GM18511 (cell line): ENCODE results near the gene KIAA0930.
"Not testable (repeated sequence)": the region's sequence is repeated elsewhere in the genome, so short reads cannot be mapped to it uniquely, and the experiment has no call there.

Source experiments
- ATAC-seq: cut with Tn5 transposase; IDR thresholded peaks from one replicate; pipeline ENCODE4 v1.9.1; 2021; ENCODE audit warnings: mild to moderate bottlenecking, moderate library complexity; ENCODE audit not compliant: unreplicated experiment

KIAA0930 gene

DNA sequence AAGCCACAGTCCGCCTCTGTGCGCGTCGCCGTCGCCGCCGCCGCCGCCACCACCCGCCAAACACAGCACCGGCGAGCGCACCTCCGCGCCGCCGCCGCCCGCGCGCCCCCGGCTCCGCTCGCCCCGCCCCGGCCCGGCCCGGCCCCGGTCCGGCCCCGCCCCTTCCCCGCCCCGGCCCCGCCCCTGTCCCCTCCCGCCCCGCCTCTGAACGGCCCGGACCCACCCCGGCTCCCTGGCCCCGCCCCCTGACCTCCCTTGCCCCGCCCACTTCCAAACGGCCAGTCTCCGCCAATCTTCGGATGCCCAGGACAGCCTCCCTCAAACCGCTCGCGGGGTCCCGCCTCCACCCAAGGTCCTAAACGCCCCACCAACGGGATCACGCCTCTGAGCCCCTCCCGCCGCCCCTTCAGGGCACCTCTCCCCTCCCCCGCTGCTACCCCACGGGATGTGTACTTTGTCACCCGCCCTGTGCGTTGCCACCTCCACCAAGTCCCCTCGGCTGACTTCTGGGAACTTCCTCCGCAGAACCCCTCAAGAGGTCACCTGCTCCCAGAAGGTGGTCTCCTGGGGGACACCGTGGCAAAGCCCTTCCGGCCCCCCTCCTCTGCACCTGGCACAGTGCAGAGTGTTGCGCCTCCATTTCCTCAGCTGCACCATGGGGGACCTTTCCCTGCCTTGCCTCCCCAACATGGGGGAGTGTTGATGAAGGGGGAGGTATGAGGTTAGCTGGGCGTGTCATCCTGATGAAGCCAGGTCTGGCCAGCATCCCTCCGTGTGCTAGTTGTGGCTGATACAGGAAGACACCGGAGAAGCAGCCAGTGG, at the start of gene KIAA0930:
Gene KIAA0930 (minus strand): TSS at position 85 of the 822 bp plus-strand sequence. CDS start 191 bp downstream, outside the sequence.
- peak; percentile 55 for ATAC-seq

GRCh38 chr22:45286854-45287551, 46.3 kb upstream of the KIAA0930 start:
- no peak for ATAC-seq

DNA sequence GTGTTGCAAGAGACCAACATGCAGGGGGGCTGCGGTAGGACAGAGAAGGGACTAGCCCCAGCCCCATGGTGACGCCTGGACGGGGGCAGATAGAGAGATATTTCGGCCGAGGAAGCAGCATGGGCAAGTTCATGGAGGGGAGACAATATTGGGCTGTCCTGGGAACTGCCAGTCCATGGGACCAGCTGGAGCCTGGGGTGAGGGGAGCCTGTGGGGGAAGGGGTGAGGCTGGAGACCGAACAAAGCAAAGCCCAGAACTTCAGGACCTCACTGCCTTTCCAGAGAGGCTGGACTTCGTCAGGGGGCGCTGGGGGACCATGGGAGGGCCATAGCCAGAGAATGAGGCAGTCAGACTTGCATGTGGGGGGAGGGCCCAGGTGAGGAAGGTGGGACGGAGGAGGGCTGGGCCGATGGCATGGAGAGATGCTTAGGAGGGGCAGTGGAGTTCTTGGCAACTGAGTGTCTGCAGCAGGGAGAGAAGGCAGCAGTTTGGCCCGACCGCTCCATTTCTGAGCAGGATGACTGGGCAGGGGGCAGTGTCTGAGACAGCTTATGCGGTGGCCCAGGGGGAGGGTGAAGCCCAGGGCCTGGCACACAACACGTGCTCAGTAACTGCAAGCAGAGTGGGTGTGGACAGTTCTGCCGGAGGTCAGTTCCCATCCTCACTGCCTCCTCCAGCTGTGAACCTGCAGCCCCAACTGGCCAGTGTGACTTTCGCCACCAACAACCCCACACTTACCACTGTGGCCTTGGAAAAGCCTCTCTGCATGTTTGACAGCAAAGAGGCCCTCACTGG, 44.8 kb upstream of the KIAA0930 start:
- no peak for ATAC-seq

DNA sequence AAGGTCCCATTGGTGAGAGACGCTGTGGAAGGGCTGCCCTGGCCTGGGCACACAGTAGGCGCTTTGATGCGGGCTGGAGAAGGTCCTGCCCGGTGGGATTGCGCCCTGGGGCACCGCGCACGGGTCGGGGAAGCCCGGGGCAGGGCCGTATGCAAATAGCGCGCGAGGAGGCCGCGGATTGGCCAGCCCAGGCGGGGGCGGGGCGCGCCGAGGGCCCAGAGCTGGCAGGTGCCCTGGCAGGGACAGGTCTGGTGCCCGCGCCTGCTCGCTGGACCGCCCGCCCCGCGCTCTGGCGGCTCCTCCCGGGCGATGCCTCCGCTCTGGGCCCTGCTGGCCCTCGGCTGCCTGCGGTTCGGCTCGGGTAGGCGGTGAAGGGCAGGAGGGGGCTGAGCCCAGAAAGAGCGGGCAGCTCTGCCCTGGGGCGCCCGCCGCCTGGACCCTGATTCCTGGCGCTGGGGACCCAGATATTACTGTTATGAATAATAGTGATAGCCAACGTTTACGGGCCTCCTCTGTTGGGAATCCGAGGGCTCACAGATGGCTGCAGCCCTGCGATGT, 44.1 kb upstream of the KIAA0930 start, which contains the start of gene UPK3A:
Gene UPK3A (plus strand): TSS at position 245 of the 558 bp plus-strand sequence. CDS start 65 bp downstream, at position 310.
- no peak for ATAC-seq

DNA sequence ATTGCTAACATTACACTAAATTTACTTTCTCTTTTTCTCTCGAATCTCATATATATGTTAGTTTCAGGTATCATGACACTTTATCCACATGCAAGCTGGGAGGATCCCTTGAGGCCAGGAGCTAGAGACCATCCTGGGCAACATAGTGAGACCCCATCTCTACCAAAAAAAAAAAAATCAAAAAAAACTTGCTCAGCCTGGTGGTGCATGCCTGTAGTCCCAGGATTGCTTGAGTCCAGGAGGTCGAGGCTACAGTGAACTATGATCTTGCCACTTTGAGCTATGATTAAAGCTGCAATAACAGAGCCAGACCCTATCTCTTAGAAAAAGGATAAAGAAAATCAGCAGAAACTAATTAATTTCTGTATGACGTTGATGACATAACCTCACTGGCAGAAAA, 40.3 kb upstream of the KIAA0930 start:
- ATAC-seq: no peak

DNA sequence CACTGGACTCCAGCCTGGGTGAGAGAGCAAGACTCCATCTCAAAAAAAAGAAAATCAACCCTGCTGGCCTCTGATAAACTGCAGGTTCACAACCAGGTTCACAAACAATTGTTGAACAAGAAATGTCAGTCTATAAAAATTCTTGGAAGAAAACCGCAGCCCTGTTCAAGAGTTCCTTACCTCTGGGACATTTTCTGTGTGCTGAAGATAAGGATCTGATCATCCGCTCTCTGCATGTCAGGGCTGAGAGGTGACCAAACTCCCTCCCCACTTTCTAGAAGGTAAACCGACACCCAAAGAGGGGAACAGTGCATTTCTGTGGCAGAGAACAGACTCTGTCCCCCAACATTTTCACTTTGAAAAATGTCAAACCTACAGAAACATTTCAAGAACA, 39.9 kb upstream of the KIAA0930 start:
- no peak for ATAC-seq

DNA sequence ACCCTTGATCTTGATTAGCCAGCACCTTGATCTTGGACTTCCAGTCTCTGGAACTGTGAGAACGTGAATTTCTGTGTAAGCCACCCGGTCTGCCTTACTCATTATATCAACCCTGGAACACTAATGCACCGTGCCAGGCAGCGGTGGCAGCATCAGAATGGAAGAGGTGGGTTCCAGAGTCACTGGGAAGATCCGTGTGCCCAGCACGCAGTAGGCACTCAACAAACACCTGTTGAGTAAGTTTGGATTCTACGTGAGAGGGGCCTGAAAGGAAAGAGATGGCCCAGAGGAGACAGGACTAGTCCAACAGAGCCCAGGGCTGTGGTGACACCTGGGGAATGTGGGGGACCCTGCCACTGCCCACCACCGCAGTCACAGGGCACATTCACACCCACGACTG, 37.4 kb upstream of the KIAA0930 start:
- no peak for ATAC-seq

DNA sequence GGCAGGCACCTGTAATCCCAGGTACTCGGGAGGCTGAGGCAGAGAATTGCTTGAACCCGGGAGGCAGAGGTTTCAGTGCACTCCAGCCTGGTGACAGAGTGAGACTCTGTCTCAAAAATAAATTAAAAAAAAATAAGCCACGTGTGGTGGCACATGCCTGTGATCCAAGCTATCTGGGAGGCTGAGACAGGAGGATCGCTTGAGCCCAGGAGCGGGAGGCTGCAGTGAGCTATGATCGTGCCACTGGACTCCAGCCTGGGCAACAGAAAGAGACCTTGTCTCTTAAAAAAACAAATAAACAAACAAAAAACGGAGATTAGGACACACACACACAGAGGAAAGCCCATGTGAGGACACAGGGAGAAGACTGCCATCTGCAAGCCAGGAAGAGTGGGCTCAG, 37.0 kb upstream of the KIAA0930 start:
- not testable (repeated sequence) for ATAC-seq

GRCh38 chr22:45276507-45277105, 35.9 kb upstream of the KIAA0930 start:
- no peak for ATAC-seq

- ATAC-seq: no peak
Observed at GRCh38 chr22:45273452-45274075, 32.9 kb upstream of the KIAA0930 start.

DNA sequence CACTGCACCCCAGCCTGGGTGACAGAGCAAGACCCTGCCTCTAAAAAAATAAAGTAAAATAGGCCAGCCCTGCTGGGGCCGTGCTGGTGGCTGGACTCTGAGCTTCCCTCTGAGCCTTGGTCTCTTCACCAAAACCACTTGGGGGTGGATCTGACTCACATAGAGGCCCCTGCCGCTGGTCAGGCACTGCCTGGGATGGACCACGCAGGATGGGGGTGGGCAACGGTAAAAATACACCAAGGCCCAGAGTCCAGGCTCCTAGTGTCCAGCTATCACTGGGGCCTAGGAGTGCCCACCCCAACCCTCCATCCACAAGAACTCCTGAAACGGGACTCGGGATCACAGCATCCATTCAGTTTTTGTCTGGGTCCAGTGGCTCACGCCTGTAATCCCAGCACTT, 31.8 kb upstream of the KIAA0930 start:
- ATAC-seq: no peak

DNA sequence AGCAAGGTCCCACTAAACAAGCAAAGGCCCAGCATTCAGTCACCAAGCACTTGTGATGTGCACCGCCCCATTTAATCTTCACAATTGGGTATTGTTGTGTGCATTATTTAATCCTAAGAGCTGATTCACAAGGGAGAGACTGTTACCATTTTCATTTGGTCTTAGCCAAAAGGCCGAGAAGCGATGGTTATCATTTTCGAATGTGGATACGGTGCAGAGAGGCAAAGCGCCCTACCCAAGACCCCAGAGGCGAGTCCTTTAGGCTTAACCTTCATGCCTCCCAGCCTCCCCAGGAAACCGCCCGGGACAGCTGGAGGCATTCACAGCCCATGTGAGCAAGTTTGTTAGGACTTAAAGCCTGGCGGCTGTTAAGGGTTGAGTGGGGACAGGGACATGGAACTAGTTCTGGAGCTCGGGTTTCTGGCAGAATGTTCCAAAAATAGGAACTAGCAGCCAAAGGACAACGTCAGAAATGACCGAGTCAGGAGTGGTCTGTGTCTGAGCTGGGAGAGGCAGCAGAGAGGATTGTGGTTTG, 31.0 kb upstream of the KIAA0930 start:
- no peak for ATAC-seq

DNA sequence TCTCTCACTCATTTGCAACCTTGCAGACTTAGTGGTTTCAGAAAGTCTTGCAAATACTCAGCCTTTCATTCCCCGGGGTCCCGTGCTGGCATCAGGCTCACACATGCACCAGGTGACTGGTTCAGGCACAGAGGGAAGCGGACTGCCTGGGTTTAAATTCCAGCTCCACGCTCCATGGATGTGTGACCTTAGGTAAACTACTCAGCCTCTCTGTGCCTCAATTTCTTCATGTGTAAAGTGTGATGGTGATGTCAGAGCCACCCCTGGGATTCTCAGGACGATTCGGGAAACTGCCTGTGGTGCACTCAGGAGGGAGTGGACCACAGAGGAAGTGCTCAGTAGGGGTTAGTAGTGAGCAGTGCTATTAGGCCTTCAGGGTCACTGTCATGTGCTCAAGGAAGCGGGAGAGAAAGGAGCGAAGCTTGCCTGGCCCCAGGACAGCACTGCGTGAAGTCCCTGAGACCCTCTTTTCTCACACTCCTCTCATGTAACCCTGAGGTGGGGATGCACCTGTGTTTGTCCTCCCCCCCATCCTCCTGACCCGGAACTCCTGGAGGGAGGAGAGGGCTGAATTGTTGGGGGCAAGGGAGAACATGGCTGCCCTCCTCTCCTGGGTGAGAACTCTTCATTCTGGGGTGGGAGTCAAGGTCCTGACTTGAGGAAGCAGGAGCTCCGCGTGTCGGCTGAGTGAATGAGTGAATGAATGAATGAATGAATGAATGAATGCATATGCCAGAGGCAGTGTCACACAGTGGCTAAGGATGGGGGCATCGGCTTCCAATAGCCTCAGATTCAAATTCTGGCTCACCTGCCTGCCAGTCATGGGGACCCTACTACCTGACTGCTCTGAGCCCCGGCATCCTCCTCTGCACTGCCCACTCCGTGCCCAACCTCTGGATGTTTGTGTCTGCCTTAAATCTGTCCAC, 29.7 kb upstream of the KIAA0930 start:
- no peak for ATAC-seq

GRCh38 chr22:45268958-45269844, 28.5 kb upstream of the KIAA0930 start:
- ATAC-seq: no peak

GRCh38 chr22:45268167-45268957, 27.7 kb upstream of the KIAA0930 start:
- no peak for ATAC-seq

- no peak for ATAC-seq
Observed at GRCh38 chr22:45265535-45265934, 24.8 kb upstream of the KIAA0930 start.
